Natural killer cell (primary cell): Measurements from ENCODE around the gene COX4I2. TPM values are rescaled to one million over a fixed set of nuclear protein-coding genes. Genes with fewer than 3 reads are reported as not detected.

ENCODE experiments used
- ATAC-seq, 3 donors: fragments of 150-1000 bp in 2 of 3; fragments of 200-7000 bp in 1 of 3; cut with Tn5 transposase; 1 replicate in 1 of 3; 2 replicates in 2 of 3; pipeline ENCODE4 v1.10.0; 2021; ENCODE audit warnings: mild to moderate bottlenecking in 2 of 3, moderate library complexity in 2 of 3
- DNase-seq, 2 donors: peaks; one replicate each; pipeline versions ENCODE4 v3.0.0 to v3.0.0-alpha.2; 2013 to 2021; ENCODE audit warnings: mixed read lengths in 1 of 2
- H3K27ac ChIP-seq: one replicate; pipeline ENCODE4 v1.5.1; 2013; ENCODE audit warnings: mild to moderate bottlenecking, low read length
- H3K27me3 ChIP-seq: one replicate; pipeline ENCODE4 v1.6.1; 2013; ENCODE audit warnings: low read length; ENCODE audit not compliant: control insufficient read depth, insufficient read depth
- H3K36me3 ChIP-seq: one replicate; pipeline ENCODE4 v1.6.1; 2013; ENCODE audit warnings: low read length; ENCODE audit not compliant: control insufficient read depth, insufficient read depth
- H3K4me1 ChIP-seq: one replicate; pipeline ENCODE4 v1.6.1; 2013; ENCODE audit warnings: low read length; ENCODE audit not compliant: control insufficient read depth, insufficient read depth
- H3K4me3 ChIP-seq: one replicate; pipeline ENCODE4 v1.5.1; 2013; ENCODE audit warnings: low read length
- H3K9me3 ChIP-seq: one replicate; pipeline ENCODE4 v1.6.1; 2013; ENCODE audit warnings: low read length; ENCODE audit not compliant: control insufficient read depth, insufficient read depth
- H3K27ac Mint-ChIP-seq, 2 donors: one replicate each; pipeline ENCODE4 v1.8.0; 2022; ENCODE audit warnings: mild to moderate bottlenecking in 2 of 2, mixed read lengths in 2 of 2, moderate library complexity in 1 of 2
- H3K27me3 Mint-ChIP-seq, 2 donors: one replicate each; pipeline ENCODE4 v1.8.0; 2022; ENCODE audit warnings: low read depth in 2 of 2, mixed read lengths in 2 of 2
- H3K36me3 Mint-ChIP-seq: one replicate; pipeline ENCODE4 v1.8.0; 2022; ENCODE audit warnings: mixed read lengths
- H3K4me1 Mint-ChIP-seq, 2 donors: one replicate each; pipeline ENCODE4 v1.8.0; 2022; ENCODE audit warnings: mixed read lengths in 2 of 2
- H3K4me3 Mint-ChIP-seq: one replicate; pipeline ENCODE4 v1.8.0; 2022; ENCODE audit warnings: mild to moderate bottlenecking, moderate library complexity, mixed read lengths
- H3K9me3 Mint-ChIP-seq, 2 donors: one replicate each; pipeline ENCODE4 v1.8.0; 2022; ENCODE audit warnings: mixed read lengths in 2 of 2
- CTCF ChIP-seq: fragments of 200-600 bp; IDR thresholded peaks from one replicate; pipeline ENCODE4 v1.8.0; 2022; ENCODE audit warnings: antibody characterized with exemption
- WGBS: methylation state at CpG from one replicate; pipeline ENCODE4 v1.1.7; 2013; ENCODE audit warnings: missing lambda C conversion rate; ENCODE audit not compliant: insufficient coverage; 5-methylcytosine and 5-hydroxymethylcytosine counted together
- intact Hi-C: fragments of 100-400 bp; cut with micrococcal nuclease; formaldehyde crosslinking; loops from one replicate; pipeline ENCODE4 v1.14.2; 2022
- total RNA-seq, 4 donors: library from RNA; stranded (reverse); fragments of 120-200 nt in 1 of 4; gene quantifications; one replicate each; pipeline versions ENCODE4 v1.2.3 to v1.2.4, GENCODE V29; 2013 to 2022

COX4I2 gene
- total RNA-seq, 3 donors from 2014 or later (not counting 1 experiment from before 2014, with no cell fraction given) = not detected

DNA sequence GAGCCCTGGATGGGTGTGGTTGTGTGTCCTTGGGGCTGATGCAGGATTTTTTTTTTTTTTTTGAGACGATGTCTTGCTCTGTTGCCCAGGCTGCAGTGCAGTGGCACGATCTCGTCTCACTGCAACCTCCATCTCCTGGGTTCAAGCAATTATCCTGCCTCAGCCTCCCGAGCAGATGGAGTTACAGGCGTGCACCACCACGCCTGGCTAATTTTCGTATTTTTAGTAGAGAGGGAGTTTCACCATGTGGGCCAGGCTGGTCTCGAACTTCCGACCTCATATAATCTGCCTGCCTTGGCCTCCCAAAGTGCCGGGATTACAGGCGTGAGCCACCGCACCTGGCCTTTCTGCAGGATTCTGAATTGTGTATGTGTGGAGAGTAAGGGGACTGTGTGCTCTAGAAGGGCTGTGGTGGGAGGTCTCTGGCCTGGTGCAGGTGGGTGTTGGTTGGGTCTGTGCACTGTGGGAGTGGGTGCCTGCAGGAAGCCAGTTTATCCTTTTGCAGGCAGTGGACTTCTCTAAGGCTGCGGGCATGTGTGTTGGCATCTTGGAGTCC is 43.6 kb upstream of the COX4I2 start:
- Mint-ChIP-seq H3K4me1 (peaks cover 6 to 7% of the 10 kb centered on the region in 2 donors), H3K4me3 (no peak overlapping the region), H3K27me3 (no peaks in the 10 kb centered on the region), H3K27ac (no peak overlapping the region), H3K36me3 (no peaks in the 10 kb centered on the region), H3K9me3 (no peaks in the 10 kb centered on the region)
- WGBS = 93% methylated on average over 13 of the region's 13 CpGs
- Histone ChIP-seq H3K4me1 (no peaks in the 10 kb centered on the region), H3K27me3 (no peaks in the 10 kb centered on the region), H3K4me3 (no peak overlapping the region), H3K9me3 (no peaks in the 10 kb centered on the region), H3K27ac (no peak overlapping the region), H3K36me3 (no peaks in the 10 kb centered on the region)
- ATAC-seq (no peak), DNase-seq (no peak)
- no peak for TF ChIP-seq CTCF
- intact Hi-C loops = no loop called here

- H3K4me1 ChIP-seq = no peaks in the 10 kb centered on the region
- no peak overlapping the region for H3K4me3 Mint-ChIP-seq
- no peak overlapping the region for H3K27ac Mint-ChIP-seq
- H3K4me1 Mint-ChIP-seq = peaks cover 6 to 7% of the 10 kb centered on the region in 2 donors
- no peak overlapping the region for H3K27ac ChIP-seq
- H3K36me3 ChIP-seq = no peaks in the 10 kb centered on the region
- H3K4me3 ChIP-seq = no peak overlapping the region
- no peaks in the 10 kb centered on the region for H3K27me3 Mint-ChIP-seq
- WGBS = 90% methylated on average over 10 of the region's 11 CpGs
- intact Hi-C loops = no loop called here
- H3K9me3 Mint-ChIP-seq = no peaks in the 10 kb centered on the region
- no peaks in the 10 kb centered on the region for H3K9me3 ChIP-seq
- H3K36me3 Mint-ChIP-seq = no peaks in the 10 kb centered on the region
- DNase-seq (no peak), ATAC-seq (no peak)
- no peak for TF ChIP-seq CTCF
- H3K27me3 ChIP-seq = no peaks in the 10 kb centered on the region
Measured at GRCh38 chr20:31594558-31595379, 42.9 kb upstream of the COX4I2 start.

DNA sequence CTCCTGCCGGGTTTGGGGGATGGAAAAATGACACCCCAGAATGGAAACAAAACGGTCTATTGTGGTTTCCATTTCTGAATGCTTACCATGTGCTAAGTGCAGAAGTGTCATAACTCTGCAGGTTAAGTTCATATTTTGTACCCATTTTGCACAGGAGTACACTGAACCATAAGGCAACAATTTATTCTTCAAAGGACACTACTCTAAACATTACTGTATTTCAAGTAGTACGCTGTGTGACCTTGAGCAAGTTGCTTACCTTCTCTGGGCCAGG is 42.4 kb upstream of the COX4I2 start:
- DNase-seq (no peak), ATAC-seq (no peak)
- no peak overlapping the region for H3K27ac Mint-ChIP-seq
- H3K9me3 Mint-ChIP-seq = no peaks in the 10 kb centered on the region
- H3K9me3 ChIP-seq = no peaks in the 10 kb centered on the region
- WGBS = 60% methylated on average over 3 of the region's 3 CpGs
- H3K27ac ChIP-seq = no peak overlapping the region
- H3K4me3 Mint-ChIP-seq = no peak overlapping the region
- intact Hi-C loops = no loop called here
- H3K4me1 Mint-ChIP-seq = peaks cover 6 to 7% of the 10 kb centered on the region in 2 donors
- H3K36me3 Mint-ChIP-seq = no peaks in the 10 kb centered on the region
- no peaks in the 10 kb centered on the region for H3K27me3 Mint-ChIP-seq
- no peaks in the 10 kb centered on the region for H3K4me1 ChIP-seq
- no peaks in the 10 kb centered on the region for H3K36me3 ChIP-seq
- H3K4me3 ChIP-seq = no peak overlapping the region
- no peak for TF ChIP-seq CTCF
- no peaks in the 10 kb centered on the region for H3K27me3 ChIP-seq
